HL-60 (cell line): Measurements from ENCODE around the gene GNAQ.

Experiments used
- DNase-seq, 2 experiments: peaks; one replicate each; pipeline ENCODE4 v3.0.0-alpha.2; 2010 to 2020; ENCODE audit warnings: low read depth in 1 of 2, low spot score in 1 of 2
- H3K27ac ChIP-seq: fragments of 250-450 bp; sonication (Bioruptor Pico); replicated peaks from 2 replicates; pipeline ENCODE4 v1.5.1; 2020; ENCODE audit warnings: mild to moderate bottlenecking, moderate library complexity
- H3K27me3 ChIP-seq: fragments of 250-450 bp; sonication (Bioruptor Pico); 2 replicates; pipeline ENCODE4 v1.5.1; 2021; ENCODE audit warnings: mild to moderate bottlenecking, moderate library complexity; ENCODE audit not compliant: insufficient read depth, poor library complexity, severe bottlenecking
- H3K4me3 ChIP-seq: replicated peaks from 2 replicates; pipeline ENCODE4 v1.5.1; 2011; ENCODE audit warnings: mild to moderate bottlenecking, control low read depth, low read length; ENCODE audit not compliant: insufficient read depth
- GABPA ChIP-seq: IDR thresholded peaks from 2 replicates; pipeline ENCODE4 v1.6.1; 2012; ENCODE audit warnings: low read depth
- POLR2AphosphoS5 ChIP-seq: IDR thresholded peaks from 2 replicates; pipeline ENCODE4 v1.6.1; 2012; ENCODE audit warnings: low read depth
- SPI1 ChIP-seq: IDR thresholded peaks from 2 replicates; pipeline ENCODE4 v1.6.1; 2012; ENCODE audit warnings: low read depth, mild to moderate bottlenecking, borderline replicate concordance
- TF ChIP-seq, protein P1 (sequence below): IDR thresholded peaks from 2 replicates; pipeline ENCODE4 v1.6.1; 2012; ENCODE audit warnings: low read depth; ENCODE audit not compliant: insufficient replicate concordance
- TF ChIP-seq, protein P2 (sequence below): IDR thresholded peaks from one replicate; pipeline ENCODE4 v1.5.1; 2011; ENCODE audit warnings: low read length, control low read depth, inconsistent platforms; ENCODE audit not compliant: insufficient read depth

The GNAQ gene

DNA sequence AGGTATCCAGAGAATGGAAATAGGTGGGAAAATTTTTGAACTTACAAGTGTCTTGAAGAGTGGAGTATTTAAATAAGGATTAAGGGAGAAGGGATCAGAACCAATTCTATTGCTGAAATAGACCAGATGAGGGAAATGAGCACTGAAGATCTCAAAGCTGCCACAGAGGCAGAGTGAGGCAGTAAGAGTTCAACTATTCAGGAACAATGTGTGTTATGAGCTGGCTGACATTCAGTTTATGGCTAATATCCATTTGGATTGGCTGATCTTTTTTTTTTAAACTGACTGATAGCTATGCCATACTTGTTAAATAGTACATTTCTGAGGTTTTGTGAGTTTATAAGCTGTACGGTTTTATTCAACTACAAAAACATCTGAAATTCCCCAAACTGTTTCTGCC is 288.2 kb downstream of the GNAQ start:
- Histone ChIP-seq H3K27ac (no peak overlapping the region), H3K27me3 (no peaks in the 10 kb centered on the region), H3K4me3 (no peak overlapping the region)
- TF ChIP-seq, protein P1, sequence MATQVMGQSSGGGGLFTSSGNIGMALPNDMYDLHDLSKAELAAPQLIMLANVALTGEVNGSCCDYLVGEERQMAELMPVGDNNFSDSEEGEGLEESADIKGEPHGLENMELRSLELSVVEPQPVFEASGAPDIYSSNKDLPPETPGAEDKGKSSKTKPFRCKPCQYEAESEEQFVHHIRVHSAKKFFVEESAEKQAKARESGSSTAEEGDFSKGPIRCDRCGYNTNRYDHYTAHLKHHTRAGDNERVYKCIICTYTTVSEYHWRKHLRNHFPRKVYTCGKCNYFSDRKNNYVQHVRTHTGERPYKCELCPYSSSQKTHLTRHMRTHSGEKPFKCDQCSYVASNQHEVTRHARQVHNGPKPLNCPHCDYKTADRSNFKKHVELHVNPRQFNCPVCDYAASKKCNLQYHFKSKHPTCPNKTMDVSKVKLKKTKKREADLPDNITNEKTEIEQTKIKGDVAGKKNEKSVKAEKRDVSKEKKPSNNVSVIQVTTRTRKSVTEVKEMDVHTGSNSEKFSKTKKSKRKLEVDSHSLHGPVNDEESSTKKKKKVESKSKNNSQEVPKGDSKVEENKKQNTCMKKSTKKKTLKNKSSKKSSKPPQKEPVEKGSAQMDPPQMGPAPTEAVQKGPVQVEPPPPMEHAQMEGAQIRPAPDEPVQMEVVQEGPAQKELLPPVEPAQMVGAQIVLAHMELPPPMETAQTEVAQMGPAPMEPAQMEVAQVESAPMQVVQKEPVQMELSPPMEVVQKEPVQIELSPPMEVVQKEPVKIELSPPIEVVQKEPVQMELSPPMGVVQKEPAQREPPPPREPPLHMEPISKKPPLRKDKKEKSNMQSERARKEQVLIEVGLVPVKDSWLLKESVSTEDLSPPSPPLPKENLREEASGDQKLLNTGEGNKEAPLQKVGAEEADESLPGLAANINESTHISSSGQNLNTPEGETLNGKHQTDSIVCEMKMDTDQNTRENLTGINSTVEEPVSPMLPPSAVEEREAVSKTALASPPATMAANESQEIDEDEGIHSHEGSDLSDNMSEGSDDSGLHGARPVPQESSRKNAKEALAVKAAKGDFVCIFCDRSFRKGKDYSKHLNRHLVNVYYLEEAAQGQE = no peak
- TF ChIP-seq POLR2AphosphoS5 = no peak
- TF ChIP-seq, protein P2, sequence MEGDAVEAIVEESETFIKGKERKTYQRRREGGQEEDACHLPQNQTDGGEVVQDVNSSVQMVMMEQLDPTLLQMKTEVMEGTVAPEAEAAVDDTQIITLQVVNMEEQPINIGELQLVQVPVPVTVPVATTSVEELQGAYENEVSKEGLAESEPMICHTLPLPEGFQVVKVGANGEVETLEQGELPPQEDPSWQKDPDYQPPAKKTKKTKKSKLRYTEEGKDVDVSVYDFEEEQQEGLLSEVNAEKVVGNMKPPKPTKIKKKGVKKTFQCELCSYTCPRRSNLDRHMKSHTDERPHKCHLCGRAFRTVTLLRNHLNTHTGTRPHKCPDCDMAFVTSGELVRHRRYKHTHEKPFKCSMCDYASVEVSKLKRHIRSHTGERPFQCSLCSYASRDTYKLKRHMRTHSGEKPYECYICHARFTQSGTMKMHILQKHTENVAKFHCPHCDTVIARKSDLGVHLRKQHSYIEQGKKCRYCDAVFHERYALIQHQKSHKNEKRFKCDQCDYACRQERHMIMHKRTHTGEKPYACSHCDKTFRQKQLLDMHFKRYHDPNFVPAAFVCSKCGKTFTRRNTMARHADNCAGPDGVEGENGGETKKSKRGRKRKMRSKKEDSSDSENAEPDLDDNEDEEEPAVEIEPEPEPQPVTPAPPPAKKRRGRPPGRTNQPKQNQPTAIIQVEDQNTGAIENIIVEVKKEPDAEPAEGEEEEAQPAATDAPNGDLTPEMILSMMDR = no peak
- no peak for TF ChIP-seq SPI1
- TF ChIP-seq GABPA = no peak
- DNase-seq = no peak

DNA sequence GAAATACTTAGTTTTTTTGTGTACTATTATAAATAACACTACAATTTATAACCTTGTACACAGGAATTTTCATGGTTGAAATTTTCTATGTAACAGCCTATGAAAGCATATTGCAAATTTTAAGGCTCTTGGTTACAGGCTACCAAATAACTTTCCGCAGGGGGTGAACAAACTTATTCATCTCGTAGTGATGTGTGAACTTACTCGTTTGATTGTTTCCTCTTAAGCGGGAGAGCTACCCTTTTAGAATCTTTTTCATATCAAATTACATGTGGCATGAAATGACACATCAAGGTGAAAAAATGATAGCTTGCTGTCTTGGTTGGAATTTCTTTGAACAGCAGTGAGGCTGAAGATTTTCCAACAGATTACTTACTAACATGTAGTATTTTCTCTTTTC is 292.7 kb downstream of the GNAQ start:
- no peak for DNase-seq
- Histone ChIP-seq H3K27me3 (no peaks in the 10 kb centered on the region), H3K4me3 (no peak overlapping the region), H3K27ac (no peak overlapping the region)
- TF ChIP-seq, protein P1 = no peak
- TF ChIP-seq POLR2AphosphoS5 (no peak), SPI1 (no peak), GABPA (no peak)
- TF ChIP-seq, protein P2 = no peak

DNA sequence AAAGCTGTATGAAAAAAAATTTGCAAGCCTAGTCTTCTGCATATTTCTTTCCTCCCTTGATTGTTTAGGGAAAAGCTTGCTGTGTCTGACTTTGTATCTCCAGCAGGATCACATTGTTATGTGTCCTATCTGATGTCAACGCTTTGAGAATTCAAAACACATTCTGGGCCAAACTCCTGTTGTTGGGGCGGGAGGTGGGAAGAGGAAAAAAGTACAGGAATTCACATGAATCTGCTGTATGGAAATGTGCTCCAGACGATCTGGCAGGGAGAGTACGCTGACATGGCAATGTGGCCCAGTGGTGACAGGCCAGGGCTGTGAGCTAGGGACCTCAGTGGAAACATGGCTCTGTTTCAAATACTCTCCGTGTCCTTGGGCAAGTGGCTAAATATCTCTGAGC is 296.1 kb downstream of the GNAQ start:
- no peak for DNase-seq
- no peak overlapping the region for H3K4me3 ChIP-seq
- no peaks in the 10 kb centered on the region for H3K27me3 ChIP-seq
- TF ChIP-seq SPI1 (no peak), POLR2AphosphoS5 (no peak), GABPA (no peak)
- TF ChIP-seq, protein P2 = no peak
- TF ChIP-seq, protein P1 = no peak
- no peak overlapping the region for H3K27ac ChIP-seq
